IPS DF 6.9 (cell line): ENCODE data around the gene RASA3.
"Not testable (repeated sequence)": the region's sequence is repeated elsewhere in the genome, so short reads cannot be mapped to it uniquely, and the experiment has no call there.

Source experiments
- DNase-seq: peaks from one replicate; pipeline ENCODE4 v3.0.0-alpha.2; 2013; ENCODE audit warnings: low read depth, low spot score
- H3K27ac ChIP-seq: one replicate; pipeline ENCODE4 v1.5.1; 2013; ENCODE audit warnings: low read length, control low read depth
- H3K27me3 ChIP-seq: 2 replicates; pipeline ENCODE4 v1.6.1; 2013; ENCODE audit warnings: mild to moderate bottlenecking, low read length; ENCODE audit not compliant: control insufficient read depth, insufficient read depth
- H3K36me3 ChIP-seq: 2 replicates; pipeline ENCODE4 v1.6.1; 2013; ENCODE audit warnings: low read length; ENCODE audit not compliant: control insufficient read depth, insufficient read depth
- H3K4me1 ChIP-seq: 2 replicates; pipeline ENCODE4 v1.6.1; 2013; ENCODE audit warnings: low read length; ENCODE audit not compliant: control insufficient read depth, insufficient read depth
- H3K4me3 ChIP-seq: 2 replicates; pipeline ENCODE4 v1.5.1; 2013; ENCODE audit warnings: mild to moderate bottlenecking, low read length
- H3K9me3 ChIP-seq: 2 replicates; pipeline ENCODE4 v1.6.1; 2013; ENCODE audit warnings: low read length, inconsistent platforms; ENCODE audit not compliant: control insufficient read depth, insufficient read depth
- WGBS: extraction: QIAGEN DNeasy Blood & Tissue Kit; methylation state at CpG from one replicate; pipeline ENCODE4 v1.1.7; 2013; ENCODE audit warnings: mixed read lengths, missing lambda C conversion rate; ENCODE audit not compliant: insufficient read length, insufficient coverage; 5-methylcytosine and 5-hydroxymethylcytosine counted together

RASA3 gene

DNA sequence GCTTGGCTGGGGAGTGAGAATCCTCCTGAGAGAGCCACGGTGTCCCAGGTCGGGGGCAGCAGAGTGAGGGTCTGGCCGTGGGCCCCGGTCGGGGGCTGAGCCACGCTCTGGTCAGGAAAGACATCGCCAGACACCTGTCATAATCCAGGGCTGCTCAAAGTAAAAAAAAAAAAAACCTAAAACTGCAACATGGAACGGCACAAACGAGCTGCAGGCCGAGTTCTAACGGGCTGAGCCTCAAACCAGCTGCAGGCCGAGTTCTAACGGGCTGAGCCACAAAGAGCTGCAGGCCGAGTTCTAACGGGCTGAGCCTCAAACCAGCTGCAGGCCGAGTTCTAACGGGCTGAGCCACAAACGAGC, 21.6 kb downstream of the RASA3 start:
- not testable (repeated sequence) for DNase-seq, H3K27me3 ChIP-seq, H3K36me3 ChIP-seq, H3K4me3 ChIP-seq, H3K9me3 ChIP-seq, H3K27ac ChIP-seq
- WGBS = no CpG with 5 or more reads among the region's 18 CpGs
- peaks cover 11% of the 10 kb centered on the region for H3K4me1 ChIP-seq

DNA sequence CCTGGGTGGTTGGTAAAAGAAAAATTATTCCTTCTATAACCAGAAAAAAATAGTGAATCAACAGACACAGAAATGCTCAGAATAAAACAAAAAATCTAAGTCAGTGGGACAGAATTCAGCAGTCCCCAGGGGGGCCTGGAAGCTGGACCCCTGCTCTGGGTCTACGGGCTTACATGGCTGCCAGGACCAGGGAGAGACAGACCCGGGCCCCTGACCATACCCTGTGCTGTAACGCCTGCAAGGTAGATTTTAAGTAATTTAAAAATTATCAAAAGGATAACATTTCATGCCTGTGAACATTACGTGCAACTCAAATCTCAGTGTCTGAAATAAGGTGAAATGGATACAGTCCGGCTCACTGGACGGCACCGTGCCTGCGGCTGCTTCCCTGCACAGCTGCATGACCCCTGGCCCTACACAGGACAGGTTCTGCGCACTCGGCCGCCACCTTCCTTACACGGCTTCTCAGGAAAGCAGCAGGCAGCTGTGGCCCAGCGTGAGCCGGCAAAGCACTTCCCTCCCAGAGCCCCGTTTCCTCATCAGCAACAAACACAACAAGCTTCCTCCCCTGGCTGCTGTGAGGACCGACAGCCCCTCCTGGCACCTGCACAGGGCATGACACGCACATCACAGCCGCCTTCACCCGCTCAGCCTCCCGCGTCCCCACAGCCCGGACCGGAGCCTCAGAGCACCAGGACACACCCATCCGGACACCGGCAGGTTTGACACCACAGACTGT, 22.2 kb downstream of the RASA3 start:
- no CpG with 5 or more reads among the region's 25 CpGs for WGBS
- DNase-seq = no peak
- H3K4me1 ChIP-seq = peaks cover 11% of the 10 kb centered on the region

DNA sequence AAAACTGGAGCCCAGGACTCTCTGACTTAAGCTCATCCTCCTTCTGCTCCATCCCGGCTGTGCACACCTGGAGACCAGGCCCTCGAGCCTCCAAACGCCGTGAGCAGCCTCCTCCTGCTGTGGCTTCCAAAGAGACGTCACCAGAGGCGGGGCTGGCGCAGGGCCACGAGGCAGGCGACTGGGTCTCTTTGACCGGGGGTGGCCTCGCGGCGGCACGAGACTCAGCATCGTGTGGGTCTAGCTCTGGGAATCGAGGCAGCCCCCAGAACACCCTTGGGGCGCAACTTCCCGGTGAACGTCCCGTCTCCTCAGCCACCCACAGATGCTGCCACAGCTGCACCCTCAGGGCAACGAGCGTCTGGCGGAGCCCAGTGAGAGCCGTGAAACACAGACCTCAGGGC, 22.8 kb downstream of the RASA3 start:
- no peak overlapping the region for H3K27ac ChIP-seq
- no peaks in the 10 kb centered on the region for H3K9me3 ChIP-seq
- no CpG with 5 or more reads among the region's 24 CpGs for WGBS
- H3K4me3 ChIP-seq = no peak overlapping the region
- no peaks in the 10 kb centered on the region for H3K27me3 ChIP-seq
- no peaks in the 10 kb centered on the region for H3K36me3 ChIP-seq
- no peak for DNase-seq
- H3K4me1 ChIP-seq = peaks cover 11% of the 10 kb centered on the region

More for the DNA sequence above, 22.2 kb downstream of the RASA3 start:
- Histone ChIP-seq H3K4me3 (no peak overlapping the region), H3K27ac (no peak overlapping the region), H3K9me3 (no peaks in the 10 kb centered on the region), H3K36me3 (no peaks in the 10 kb centered on the region), H3K27me3 (no peaks in the 10 kb centered on the region)

DNA sequence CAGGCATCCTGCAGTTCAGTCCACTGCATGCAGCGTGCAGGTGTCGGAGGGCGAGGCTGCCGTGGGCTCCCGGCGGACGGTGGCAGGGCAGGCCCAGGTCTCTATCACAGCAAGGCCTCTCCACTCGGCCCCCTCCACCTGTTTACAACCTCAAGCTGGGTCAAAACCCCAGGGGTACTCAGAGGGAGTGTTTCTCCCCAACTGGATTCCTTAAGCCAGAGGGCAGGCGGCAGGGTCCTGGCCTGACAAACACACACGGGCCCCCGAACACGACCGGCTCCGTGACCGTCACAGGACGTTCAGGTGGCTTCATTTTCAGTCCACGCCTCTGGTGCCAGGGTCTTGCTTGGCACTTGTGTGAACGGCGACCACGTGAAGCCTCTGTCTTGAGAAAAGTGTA, 23.5 kb downstream of the RASA3 start:
- Histone ChIP-seq H3K9me3 (no peaks in the 10 kb centered on the region), H3K27me3 (no peaks in the 10 kb centered on the region), H3K4me1 (peaks cover 11% of the 10 kb centered on the region), H3K27ac (no peak overlapping the region), H3K36me3 (no peaks in the 10 kb centered on the region), H3K4me3 (no peak overlapping the region)
- DNase-seq = no peak
- no CpG with 5 or more reads among the region's 20 CpGs for WGBS

DNA sequence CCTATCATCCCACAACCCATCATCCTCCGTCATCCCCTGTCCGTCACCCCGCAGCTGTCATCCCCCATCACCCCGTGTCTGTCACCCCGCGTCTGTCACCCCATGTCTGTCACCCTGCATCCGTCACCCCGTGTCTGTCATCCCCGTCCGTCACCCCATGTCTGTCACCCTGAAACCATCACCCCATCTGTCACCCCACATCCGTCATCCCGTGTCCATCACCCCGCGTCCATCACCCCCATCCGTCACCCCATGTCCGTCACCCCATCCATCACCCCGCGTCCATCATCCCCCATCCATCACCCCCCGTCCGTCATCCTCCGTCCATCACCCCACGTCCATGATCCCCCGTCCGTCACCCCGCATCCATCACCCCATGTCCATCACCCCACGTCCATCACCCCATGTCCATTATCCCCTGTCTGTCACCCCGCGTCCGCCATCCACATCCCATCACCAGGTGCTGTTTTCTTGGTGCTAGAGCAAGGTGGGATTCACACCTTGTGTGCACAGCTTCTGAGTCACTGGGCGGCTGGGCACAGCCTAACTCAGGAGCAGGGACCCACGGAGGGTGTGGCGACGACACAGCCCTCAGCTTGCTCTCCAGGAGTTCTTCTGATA, 24.2 kb downstream of the RASA3 start:
- Histone ChIP-seq H3K27ac (no peak overlapping the region), H3K4me1 (peaks cover 11% of the 10 kb centered on the region), H3K27me3 (no peaks in the 10 kb centered on the region), H3K9me3 (no peaks in the 10 kb centered on the region), H3K4me3 (no peak overlapping the region), H3K36me3 (no peaks in the 10 kb centered on the region)
- DNase-seq = no peak
- WGBS = 100% methylated on average over 10 of the region's 33 CpGs

DNA sequence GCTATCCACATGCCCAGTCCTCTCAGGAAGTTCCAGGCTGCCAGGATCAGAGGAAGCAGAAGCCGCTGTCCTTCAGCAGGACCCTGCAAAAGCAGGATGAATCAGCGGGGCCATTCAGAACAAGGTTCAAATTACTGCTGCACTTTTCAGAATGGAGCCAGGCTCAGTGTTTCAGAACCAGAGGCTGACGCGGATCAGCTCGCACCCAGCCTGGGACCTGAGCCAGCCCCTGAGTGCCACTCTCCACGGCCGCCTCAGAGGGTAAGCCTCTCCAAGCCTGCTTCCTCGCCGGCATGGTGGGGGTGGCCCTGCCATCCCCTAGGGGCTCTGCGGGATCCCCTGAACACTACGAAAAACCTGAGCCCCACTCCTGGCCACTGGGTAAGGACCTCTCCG, 24.7 kb downstream of the RASA3 start:
- Histone ChIP-seq H3K4me1 (peaks cover 8% of the 10 kb centered on the region), H3K27ac (no peak overlapping the region), H3K9me3 (no peaks in the 10 kb centered on the region), H3K36me3 (no peaks in the 10 kb centered on the region), H3K27me3 (no peaks in the 10 kb centered on the region), H3K4me3 (no peak overlapping the region)
- WGBS = no CpG with 5 or more reads among the region's 12 CpGs
- no peak for DNase-seq

DNA sequence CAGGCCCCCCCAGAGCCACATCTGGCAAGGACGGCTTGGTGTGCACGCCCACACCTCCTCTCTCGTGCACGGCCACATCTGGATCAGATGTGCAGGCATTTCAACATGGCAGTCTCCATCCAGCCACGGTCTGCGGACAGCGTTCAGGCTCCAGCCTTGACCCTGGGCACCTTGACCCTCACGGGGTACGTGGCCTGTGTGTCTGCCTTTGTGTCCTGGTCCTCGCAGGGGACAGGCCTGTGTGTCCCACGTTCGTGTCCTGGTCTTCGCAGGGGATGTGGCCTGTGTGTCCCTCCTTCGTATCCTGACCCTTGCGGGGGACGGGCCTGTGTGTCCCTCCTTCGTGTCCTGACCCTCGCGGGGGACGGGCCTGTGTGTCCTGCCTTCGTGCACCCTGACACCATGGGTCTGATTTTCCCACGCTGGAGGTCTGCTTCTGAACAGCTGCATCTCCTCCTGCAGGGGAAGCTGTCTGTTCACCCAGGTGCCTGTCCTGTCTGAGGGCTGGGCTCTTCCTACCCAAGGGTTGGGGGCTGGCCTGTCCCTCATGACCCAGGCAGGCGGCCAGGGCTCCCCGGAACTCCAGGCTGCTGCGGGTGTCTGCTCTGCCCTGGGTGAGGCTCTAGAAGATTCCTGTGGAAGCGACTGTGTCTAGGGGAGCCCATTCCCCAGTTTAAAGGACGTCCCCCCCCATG, 25.3 kb downstream of the RASA3 start:
- DNase-seq = no peak
- H3K4me1 ChIP-seq = peaks cover 8% of the 10 kb centered on the region
- no peak overlapping the region for H3K27ac ChIP-seq
- H3K27me3 ChIP-seq = no peaks in the 10 kb centered on the region
- no CpG with 5 or more reads among the region's 27 CpGs for WGBS
- H3K4me3 ChIP-seq = no peak overlapping the region
- H3K36me3 ChIP-seq = no peaks in the 10 kb centered on the region
- no peaks in the 10 kb centered on the region for H3K9me3 ChIP-seq

DNA sequence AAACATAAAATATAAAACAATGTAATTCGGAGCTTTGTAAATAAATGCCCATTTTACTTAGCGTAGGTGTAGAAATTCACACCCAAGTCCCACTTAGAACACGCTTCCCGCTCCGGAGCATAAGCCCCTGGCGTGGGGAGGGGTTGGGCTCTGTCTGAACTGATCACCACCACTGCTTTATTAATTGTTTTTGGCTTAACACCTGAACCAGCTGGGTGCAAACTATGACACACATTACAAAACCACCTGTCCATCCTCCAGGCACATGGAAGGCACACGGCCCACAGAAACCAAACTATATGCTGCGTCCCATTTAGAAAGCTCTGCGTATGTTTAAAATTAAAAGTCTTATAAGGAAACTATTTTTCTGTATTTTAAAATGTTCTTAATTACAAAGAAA, 25.9 kb downstream of the RASA3 start:
- no peak overlapping the region for H3K27ac ChIP-seq
- H3K36me3 ChIP-seq = no peaks in the 10 kb centered on the region
- no peak overlapping the region for H3K4me3 ChIP-seq
- WGBS = no CpG with 5 or more reads among the region's 9 CpGs
- H3K9me3 ChIP-seq = no peaks in the 10 kb centered on the region
- peaks cover 6% of the 10 kb centered on the region; the same call in 1 of the 2 replicates for H3K4me1 ChIP-seq
- DNase-seq = no peak
- H3K27me3 ChIP-seq = no peaks in the 10 kb centered on the region

DNA sequence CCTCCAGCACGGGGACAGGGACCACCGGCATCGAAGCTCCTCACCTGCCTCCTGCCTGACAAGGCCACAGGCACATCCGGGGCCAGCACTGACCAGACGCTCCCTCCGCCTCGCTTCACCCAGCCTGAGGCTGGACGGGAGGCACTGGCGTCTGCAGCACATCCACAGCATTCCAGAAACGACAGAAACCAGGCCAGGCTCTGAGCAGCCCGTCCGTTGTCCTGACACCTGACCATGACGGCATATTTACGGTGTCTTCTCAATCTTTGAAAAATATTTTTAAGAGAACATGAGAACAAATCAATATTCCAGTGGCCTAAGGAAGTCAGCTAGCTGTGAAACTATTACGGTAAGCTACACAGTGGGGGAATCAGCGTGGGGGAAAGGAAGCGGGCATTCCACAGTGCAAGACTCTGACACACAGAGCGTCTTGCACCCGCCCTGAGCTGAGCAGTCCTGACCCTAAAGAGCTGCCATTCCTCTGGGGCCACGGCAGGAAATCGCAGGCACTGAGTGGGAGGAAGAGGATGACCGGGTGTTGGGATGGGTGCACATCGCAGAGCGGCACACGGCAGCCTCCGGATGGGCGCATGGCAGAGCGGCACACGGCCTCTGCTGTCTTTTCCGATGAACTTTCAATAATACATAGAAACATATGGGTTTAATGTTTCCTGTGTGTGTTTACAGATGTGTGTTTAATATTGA, 26.8 kb downstream of the RASA3 start:
- no peak overlapping the region for H3K27ac ChIP-seq

More for the DNA sequence above, 26.8 kb downstream of the RASA3 start:
- DNase-seq = no peak
- no peaks in the 10 kb centered on the region for H3K36me3 ChIP-seq
- H3K4me1 ChIP-seq = peaks cover 6% of the 10 kb centered on the region; the same call in 1 of the 2 replicates
- H3K27me3 ChIP-seq = no peaks in the 10 kb centered on the region
- WGBS = no CpG with 5 or more reads among the region's 30 CpGs
- no peaks in the 10 kb centered on the region for H3K9me3 ChIP-seq
- H3K4me3 ChIP-seq = no peak overlapping the region
